Peyer's patch (tissue), 4 donors: ENCODE data around the gene HIGD2A.

Experiments
- CTCF ChIP-seq, 6 experiments: fragments of 450-650 bp in 4 of 6; fragments of 200-600 bp in 2 of 6; sonication (generic) in 1 of 6; IDR thresholded peaks; one replicate each; pipeline ENCODE4 v1.5.1; 2017 to 2019; ENCODE audit warnings: antibody characterized with exemption in 6 of 6, mild to moderate bottlenecking in 3 of 6, moderate library complexity in 1 of 6
- POLR2A ChIP-seq, 2 donors: fragments of 450-650 bp; IDR thresholded peaks; one replicate each; pipeline ENCODE4 v1.5.1; 2017; ENCODE audit warnings: antibody characterized with exemption in 2 of 2, mild to moderate bottlenecking in 2 of 2, moderate library complexity in 2 of 2

- TF ChIP-seq CTCF (IDR thresholded peaks at IDR 0.05) (no peak), POLR2A (IDR thresholded peaks at IDR 0.05) (no peak)
Measured at GRCh38 chr5:176342158-176342483, 46.4 kb upstream of the HIGD2A start.
